PFSK-1 (cell line): ENCODE results near the gene MRPL28.
A peak's percentile ranks its signal among the peaks of the same experiment; 100 is the strongest.

Experiments used
- FOXP2 ChIP-seq: optimal IDR thresholded peaks from 2 replicates; pipeline ENCODE3; 2011; ENCODE audit warnings: borderline replicate concordance, control low read depth, inconsistent platforms; ENCODE audit not compliant: insufficient read depth; ENCODE audit errors: extremely low read length, extremely low read depth
- POLR2AphosphoS5 ChIP-seq: IDR thresholded peaks from 2 replicates; pipeline ENCODE4 v1.6.1; 2012; ENCODE audit warnings: low read depth, mild to moderate bottlenecking, control low read depth, low read length, moderate library complexity
- REST ChIP-seq, 2 experiments: IDR thresholded peaks; 2 replicates each; pipeline versions ENCODE4 v1.6.1 to v1.8.0; 2011 to 2012; ENCODE audit warnings: low read depth in 2 of 2, low read length in 2 of 2, control low read depth in 1 of 2, inconsistent platforms in 1 of 2, mild to moderate bottlenecking in 1 of 2, moderate library complexity in 1 of 2; ENCODE audit not compliant: insufficient read depth in 1 of 2
- SIN3A ChIP-seq: IDR thresholded peaks from 2 replicates; pipeline ENCODE4 v1.6.1; 2012; ENCODE audit warnings: mild to moderate bottlenecking, low read length, moderate library complexity, borderline replicate concordance; ENCODE audit not compliant: insufficient read depth
- TAF1 ChIP-seq: IDR thresholded peaks from 2 replicates; pipeline ENCODE4 v1.6.1; 2012; ENCODE audit warnings: low read length, control low read depth, borderline replicate concordance; ENCODE audit not compliant: insufficient read depth

MRPL28 gene

DNA sequence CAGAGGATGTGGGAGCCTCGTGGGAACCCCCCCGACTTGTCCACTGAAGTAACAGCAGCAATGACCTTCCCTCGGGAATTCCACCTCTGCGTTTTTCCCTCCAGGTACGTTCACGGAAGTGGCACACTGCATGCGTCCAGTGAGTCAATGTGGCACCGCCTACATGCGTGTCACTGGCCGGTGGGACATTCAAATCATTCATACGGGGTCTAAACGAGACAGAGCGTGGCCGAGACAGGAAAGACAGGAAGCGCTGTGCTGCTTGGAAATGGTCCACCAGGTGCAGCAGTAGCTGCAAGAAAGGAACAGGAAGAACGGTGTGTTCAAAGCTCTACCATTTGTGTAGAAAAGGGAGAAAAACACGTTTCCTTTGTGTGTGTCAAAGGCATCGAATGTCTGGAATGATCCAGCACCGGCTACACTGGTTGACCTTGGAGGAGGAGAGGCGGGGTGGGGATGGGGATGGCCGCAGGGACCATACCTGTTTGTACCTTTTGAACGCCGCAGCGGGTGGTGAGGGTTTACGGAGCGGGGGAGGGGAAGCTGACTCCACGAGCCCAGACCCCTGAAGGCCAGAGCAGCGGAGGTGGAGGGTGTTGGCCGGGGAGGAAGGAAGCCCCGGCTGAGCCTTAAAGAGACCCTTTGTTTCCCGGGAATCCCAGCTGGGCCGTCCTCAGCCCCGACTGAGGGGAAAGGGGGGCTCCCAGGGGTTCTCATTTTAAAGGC, 13.2 kb upstream of the MRPL28 start:
- TF ChIP-seq SIN3A, result no peak
- TF ChIP-seq POLR2AphosphoS5, result no peak
- no peak for TF ChIP-seq REST (IDR thresholded peaks at IDR 0.05; ENCODE audit: insufficient read depth in 1 of 2, low read depth in 2 of 2, low read length in 2 of 2)
- no peak for TF ChIP-seq TAF1
- TF ChIP-seq FOXP2, result no peak

DNA sequence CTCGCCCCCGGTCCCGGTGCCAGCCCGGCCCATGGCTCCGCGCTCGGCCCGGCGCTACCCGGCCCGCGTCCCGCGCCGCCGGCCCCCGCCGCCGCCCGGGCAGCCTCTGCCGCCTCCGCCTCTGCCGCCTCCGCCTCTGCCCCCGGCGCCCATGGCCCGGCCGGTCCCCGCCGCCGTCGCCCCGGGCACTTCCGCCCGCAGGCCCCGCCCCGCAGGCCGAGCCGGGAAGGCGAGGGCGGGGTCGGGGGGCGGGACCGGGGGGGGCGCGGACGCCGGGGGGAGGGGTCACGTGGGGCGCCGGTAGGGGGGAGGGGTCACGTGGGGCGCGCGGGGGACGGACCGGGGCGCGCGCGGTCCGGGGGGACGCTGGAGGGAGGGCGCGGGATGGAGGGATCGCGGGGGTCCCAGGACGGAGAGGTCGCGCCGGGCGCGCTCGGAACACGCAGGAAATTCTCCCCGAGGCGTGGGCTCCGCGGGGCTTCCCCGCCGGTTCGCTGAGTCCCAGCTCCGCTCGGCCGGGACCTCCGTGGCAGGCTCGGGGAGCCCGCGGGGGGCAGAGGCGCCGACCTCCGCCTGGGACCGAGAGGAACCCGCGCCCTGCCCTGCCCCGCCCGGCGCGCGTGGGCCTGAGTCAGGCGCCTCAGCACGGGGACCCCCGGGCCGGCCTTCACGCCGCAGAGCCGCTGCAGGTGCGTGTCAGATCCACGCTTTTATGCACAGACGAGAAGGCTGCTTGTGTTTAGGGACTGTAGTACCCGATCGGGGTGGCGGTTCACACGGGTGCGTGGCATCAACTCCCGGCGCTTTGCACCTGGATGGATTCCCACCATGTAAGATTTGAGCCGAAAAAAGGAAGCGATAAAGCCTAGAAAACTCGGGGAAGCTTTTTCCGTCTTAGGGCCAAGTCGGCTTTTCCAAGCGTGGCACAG, 11.7 kb upstream of the MRPL28 start, which contains the start of gene PGAP6:
Gene PGAP6 (minus strand): TSS at position 190 of the 929 bp plus-strand sequence. CDS start 157 bp downstream, at position 33.
- TF ChIP-seq SIN3A (no peak), FOXP2 (no peak), TAF1 (no peak), REST (IDR thresholded peaks at IDR 0.05; ENCODE audit: insufficient read depth in 1 of 2, low read depth in 2 of 2, low read length in 2 of 2) (no peak), POLR2AphosphoS5 (no peak)

DNA sequence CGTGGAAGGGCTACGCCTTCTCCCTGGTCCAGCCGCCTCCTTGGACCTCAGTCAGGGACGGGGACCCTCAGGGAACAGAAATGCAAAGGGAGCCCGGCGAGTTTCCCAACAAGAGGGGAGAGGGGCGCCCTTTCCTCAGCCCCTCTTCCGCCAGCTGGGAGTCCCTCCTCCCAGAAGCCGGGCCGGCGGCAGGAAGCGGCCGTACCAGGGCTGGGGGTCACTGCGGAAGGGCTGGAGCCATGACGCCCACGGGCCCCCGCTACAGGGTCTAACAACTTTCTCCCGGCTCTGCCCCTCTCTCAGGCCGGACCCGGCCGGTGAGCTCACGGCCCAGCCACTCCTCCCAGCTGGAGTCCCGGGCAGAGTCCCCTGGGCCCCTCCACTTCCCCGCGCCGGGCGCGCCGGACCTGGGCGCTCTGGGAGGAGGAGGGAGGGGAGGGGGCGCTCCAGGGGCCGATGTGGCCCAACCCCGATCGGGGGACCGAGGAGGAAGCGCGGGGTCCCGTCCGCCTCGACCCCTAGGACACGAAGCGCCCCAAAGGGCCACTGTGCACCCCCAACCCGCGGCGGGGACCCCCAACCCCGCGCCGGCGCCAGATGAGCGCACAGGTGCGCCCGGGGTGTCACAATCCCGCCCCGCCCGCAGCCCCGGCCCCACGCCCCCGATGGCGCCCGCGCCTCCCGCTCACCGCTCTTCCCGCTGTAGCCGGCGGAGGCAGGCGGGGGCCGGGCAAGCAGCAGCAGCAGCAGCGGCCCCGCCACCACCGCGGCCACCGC, 10.9 kb upstream of the MRPL28 start:
- no peak for TF ChIP-seq FOXP2
- no peak for TF ChIP-seq REST (IDR thresholded peaks at IDR 0.05; ENCODE audit: insufficient read depth in 1 of 2, low read depth in 2 of 2, low read length in 2 of 2)
- TF ChIP-seq POLR2AphosphoS5, result no peak
- TF ChIP-seq TAF1, result no peak
- TF ChIP-seq SIN3A, result 0 out of 2 replicates have a peak, but pooled peaks have one; percentile 36

GRCh38 chr16:380762-381011, 10.3 kb upstream of the MRPL28 start:
- no peak for TF ChIP-seq REST (IDR thresholded peaks at IDR 0.05; ENCODE audit: insufficient read depth in 1 of 2, low read depth in 2 of 2, low read length in 2 of 2)
- no peak for TF ChIP-seq POLR2AphosphoS5
- TF ChIP-seq FOXP2, result no peak
- no peak for TF ChIP-seq TAF1
- TF ChIP-seq SIN3A, result no peak
